Erythroblast (primary cell): Measurements from ENCODE around the gene SERPINH1.

Experiments used
- GATA1 ChIP-seq: IDR thresholded peaks from 2 replicates; pipeline ENCODE4 v1.6.1; 2011; ENCODE audit warnings: low read depth, mild to moderate bottlenecking, control low read depth, low read length, moderate library complexity
- POLR2A ChIP-seq: IDR thresholded peaks from 2 replicates; pipeline ENCODE4 v1.6.1; 2011; ENCODE audit warnings: mild to moderate bottlenecking, low read length

GRCh38 chr11:75602951-75603350 is 40.9 kb downstream of the SERPINH1 start:
- TF ChIP-seq POLR2A (no peak), GATA1 (no peak)
